H1 (cell line): Measurements from ENCODE around the gene PCNX4. TPM values are rescaled to one million over a fixed set of nuclear protein-coding genes. Genes with fewer than 3 reads are reported as not detected.

Experiments used
- CTCF ChIA-PET: fragments of 300-600 bp; sonication (Branson Sonifier 250); formaldehyde crosslinking; loops from one replicate; lab custom pipeline; 2021; ENCODE audit not compliant: partially characterized antibody; lab: Charles Lee
- POLR2A ChIA-PET: fragments of 300-600 bp; sonication (Branson Sonifier 250); formaldehyde crosslinking; loops from one replicate; lab custom pipeline; 2021; ENCODE audit warnings: inconsistent platforms; ENCODE audit not compliant: partially characterized antibody; lab: Charles Lee
- DNase-seq, 2 experiments: peaks; one replicate each; pipeline versions ENCODE4 v3.0.0 to v3.0.0-alpha.2; 2010 to 2022; ENCODE audit warnings: low spot score in 2 of 2, low read depth in 1 of 2, mixed read lengths in 1 of 2
- FAIRE-seq: peaks from 2 replicates; lab custom pipeline; 2011; peaks lifted over from hg19 to GRCh38; lab: Jason Lieb, UNC
- H2AFZ ChIP-seq: 2 replicates; pipeline ENCODE4 v1.8.1; 2012; ENCODE audit warnings: low read length, inconsistent platforms
- H2AK5ac ChIP-seq: 2 replicates; pipeline ENCODE4 v1.6.1; 2013; ENCODE audit warnings: low read depth, low read length
- H2BK120ac ChIP-seq: replicated peaks from 2 replicates; pipeline ENCODE3; 2013; ENCODE audit warnings: low read depth, low read length, inconsistent platforms
- H2BK12ac ChIP-seq: 2 replicates; pipeline ENCODE4 v1.6.1; 2013; ENCODE audit warnings: low read depth, low read length
- H2BK15ac ChIP-seq: 2 replicates; pipeline ENCODE4 v1.6.1; 2013; ENCODE audit warnings: low read length
- H2BK20ac ChIP-seq: 2 replicates; pipeline ENCODE4 v1.6.1; 2013; ENCODE audit warnings: low read length
- H2BK5ac ChIP-seq: 2 replicates; pipeline ENCODE4 v1.6.1; 2013; ENCODE audit warnings: low read depth, low read length
- H3K14ac ChIP-seq: 2 replicates; pipeline ENCODE4 v1.6.1; 2013; ENCODE audit warnings: inconsistent platforms; ENCODE audit not compliant: insufficient read length
- H3K18ac ChIP-seq: 2 replicates; pipeline ENCODE4 v1.6.1; 2013; ENCODE audit warnings: low read length; ENCODE audit errors: extremely low read depth
- H3K23ac ChIP-seq: 2 replicates; pipeline ENCODE4 v1.6.1; 2013; ENCODE audit warnings: inconsistent platforms; ENCODE audit not compliant: insufficient read length
- H3K23me2 ChIP-seq: 2 replicates; pipeline ENCODE4 v1.6.1; 2013; ENCODE audit warnings: low read depth, low read length
- H3K27ac ChIP-seq: 2 replicates; pipeline ENCODE4 v1.6.1; 2011; ENCODE audit warnings: low read depth, low read length, inconsistent platforms
- H3K27me3 ChIP-seq, 4 experiments: replicated peaks in 1 of 4; 1 replicate in 1 of 4; 2 replicates in 3 of 4; pipeline versions ENCODE4 v1.6.1 to v1.8.1; 2011 to 2013; ENCODE audit warnings: low read length in 3 of 4, mild to moderate bottlenecking in 3 of 4, inconsistent platforms in 2 of 4, mixed read lengths in 2 of 4, moderate library complexity in 1 of 4; ENCODE audit not compliant: control insufficient read depth in 3 of 4, insufficient read depth in 3 of 4; ENCODE audit errors: extremely low read depth in 1 of 4
- H3K36me3 ChIP-seq, 4 experiments: 2 replicates each; pipeline versions ENCODE4 v1.6.1 to v1.8.1; 2011 to 2013; ENCODE audit warnings: mild to moderate bottlenecking in 4 of 4, low read length in 3 of 4, moderate library complexity in 2 of 4, control low read depth in 1 of 4, inconsistent platforms in 1 of 4; ENCODE audit not compliant: insufficient read depth in 4 of 4, control insufficient read depth in 2 of 4
- H3K4ac ChIP-seq: replicated peaks from 2 replicates; pipeline ENCODE3; 2013; ENCODE audit warnings: low read length, low read depth, mixed read lengths, inconsistent platforms; ENCODE audit not compliant: insufficient read length
- H3K4me1 ChIP-seq, 4 experiments: replicated peaks in 1 of 4; 1 replicate in 1 of 4; 2 replicates in 3 of 4; pipeline versions ENCODE4 v1.6.1 to v1.8.1; 2011 to 2013; ENCODE audit warnings: low read length in 3 of 4, inconsistent platforms in 2 of 4, mixed read lengths in 1 of 4; ENCODE audit not compliant: insufficient read depth in 4 of 4, control insufficient read depth in 3 of 4
- H3K4me2 ChIP-seq, 2 experiments: 2 replicates each; pipeline versions ENCODE4 v1.6.1 to v1.8.1; 2011 to 2013; ENCODE audit warnings: low read depth in 2 of 2, low read length in 2 of 2, control low read depth in 1 of 2, inconsistent platforms in 1 of 2, mild to moderate bottlenecking in 1 of 2; ENCODE audit not compliant: insufficient read depth in 1 of 2
- H3K4me3 ChIP-seq, 4 experiments: fragments of 200-600, 300-600 bp in 1 of 4; sonication (generic), shearing (Covaris generic), sonication (Bioruptor Twin) in 1 of 4; 2 replicates each; pipeline versions ENCODE4 v1.5.1 to v1.8.1; 2011 to 2016; ENCODE audit warnings: low read length in 4 of 4, low read depth in 3 of 4, control low read depth in 2 of 4, inconsistent platforms in 2 of 4, mild to moderate bottlenecking in 2 of 4, mixed read lengths in 1 of 4, moderate library complexity in 1 of 4; ENCODE audit not compliant: insufficient read depth in 2 of 4; ENCODE audit errors: extremely low read depth in 1 of 4
- H3K56ac ChIP-seq: replicated peaks from 2 replicates; pipeline ENCODE3; 2013; ENCODE audit warnings: low read depth, mild to moderate bottlenecking, mixed read lengths, low read length, inconsistent platforms; ENCODE audit not compliant: insufficient read length
- H3K79me1 ChIP-seq: 2 replicates; pipeline ENCODE4 v1.6.1; 2013; ENCODE audit warnings: low read depth, low read length, control low read depth
- H3K79me2 ChIP-seq, 2 experiments: 2 replicates each; pipeline versions ENCODE4 v1.6.1 to v1.8.1; 2012 to 2013; ENCODE audit warnings: low read length in 2 of 2, mild to moderate bottlenecking in 2 of 2, inconsistent platforms in 1 of 2; ENCODE audit not compliant: insufficient read depth in 2 of 2, control insufficient read depth in 1 of 2
- H3K9ac ChIP-seq, 4 experiments: replicated peaks in 1 of 4; 1 replicate in 1 of 4; 2 replicates in 3 of 4; pipeline versions ENCODE4 v1.6.1 to v1.8.1; 2011 to 2013; ENCODE audit warnings: low read depth in 3 of 4, low read length in 3 of 4, control low read depth in 2 of 4, mild to moderate bottlenecking in 2 of 4, moderate library complexity in 2 of 4, inconsistent platforms in 1 of 4; ENCODE audit errors: extremely low read depth in 1 of 4
- H3K9me3 ChIP-seq, 2 experiments: 2 replicates each; pipeline versions ENCODE4 v1.6.1 to v1.8.1; 2012 to 2013; ENCODE audit warnings: mild to moderate bottlenecking in 2 of 2, moderate library complexity in 2 of 2, control low read depth in 1 of 2, inconsistent platforms in 1 of 2, low read depth in 1 of 2, low read length in 1 of 2, mixed read lengths in 1 of 2; ENCODE audit not compliant: insufficient read depth in 2 of 2
- H4K20me1 ChIP-seq, 2 experiments: replicated peaks in 1 of 2; 2 replicates each; pipeline versions ENCODE3 to v1.8.1; 2011 to 2013; ENCODE audit warnings: inconsistent platforms in 2 of 2, low read length in 2 of 2, mild to moderate bottlenecking in 1 of 2; ENCODE audit not compliant: insufficient read depth in 2 of 2, control insufficient read depth in 1 of 2
- H4K5ac ChIP-seq: 2 replicates; pipeline ENCODE4 v1.6.1; 2013; ENCODE audit warnings: low read length, low read depth, mixed read lengths, inconsistent platforms; ENCODE audit not compliant: insufficient read length
- H4K8ac ChIP-seq: 2 replicates; pipeline ENCODE4 v1.8.0; 2013; ENCODE audit warnings: mild to moderate bottlenecking, moderate library complexity, low read length, inconsistent platforms; ENCODE audit not compliant: insufficient read depth; ENCODE audit errors: extremely low read depth
- H4K91ac ChIP-seq: replicated peaks from 2 replicates; pipeline ENCODE3; 2013; ENCODE audit warnings: low read length, mixed read lengths, inconsistent platforms; ENCODE audit not compliant: insufficient read length
- ASH2L ChIP-seq: fragments of 200-600, 300-600 bp; sonication (generic); IDR thresholded peaks from one replicate; pipeline ENCODE4 v1.7.1; 2017; ENCODE audit warnings: low read length
- JUND ChIP-seq: IDR thresholded peaks from 2 replicates; pipeline ENCODE4 v1.6.1; 2011; ENCODE audit warnings: mild to moderate bottlenecking, improper control_type of control experiment, low read length
- KDM4A ChIP-seq: IDR thresholded peaks from one replicate; pipeline ENCODE4 v1.7.1; 2012; ENCODE audit warnings: low read depth, mild to moderate bottlenecking, moderate library complexity, low read length, inconsistent platforms; ENCODE audit not compliant: severe bottlenecking
- RNF2 ChIP-seq: fragments of 200-900, 300-1000 bp; sonication (generic); IDR thresholded peaks from 2 replicates; pipeline ENCODE4 v1.7.1; 2016; ENCODE audit warnings: borderline replicate concordance, low read depth, mild to moderate bottlenecking, antibody characterized with exemption, low read length; ENCODE audit not compliant: poor library complexity, severe bottlenecking; ENCODE audit errors: missing control alignments
- TAF7 ChIP-seq: optimal IDR thresholded peaks from 2 replicates; pipeline ENCODE3; 2011; ENCODE audit warnings: low read depth, mild to moderate bottlenecking, inconsistent platforms, low read length, moderate library complexity, borderline replicate concordance
- WGBS, 2 experiments: shearing (Covaris generic) in 1 of 2; methylation state at CpG; one replicate each; pipeline versions ENCODE4 v1.1.6 to v1.1.7; 2013 to 2015; ENCODE audit warnings: low lambda C conversion rate in 2 of 2, mixed read lengths in 2 of 2, inconsistent platforms in 1 of 2, low coverage in 1 of 2, missing lambda C conversion rate in 1 of 2; ENCODE audit not compliant: insufficient replicate concordance in 2 of 2, insufficient coverage in 1 of 2, insufficient read length in 1 of 2; ENCODE audit errors: extremely low coverage in 1 of 2, missing lambda C conversion rate in 1 of 2; 5-methylcytosine and 5-hydroxymethylcytosine counted together
- polyA plus RNA-seq, 7 experiments: library from polyadenylated mRNA; depleted of rRNA in 3 of 7; stranded (reverse) in 5 of 7; unstranded in 2 of 7; fragments of >200 nt in 5 of 7; fragments of 200-250 nt in 2 of 7; gene quantifications; 1 replicate in 5 of 7; 2 replicates in 1 of 7; 4 replicates in 1 of 7; pipeline versions ENCODE4 v1.2.1 to v1.2.3, GENCODE V29; 2011 to 2013; ENCODE audit warnings: missing spikeins in 2 of 7, mixed read lengths in 2 of 7
- total RNA-seq: library from RNA; stranded (reverse); fragmentation: NEBNext Ultra II Directional; extraction: Animal tissue kit (Norgen Biotek cat#: 25700); gene quantifications from 2 replicates; pipeline ENCODE4 v1.2.1, GENCODE V29; 2021
- TF ChIP-seq, protein P1 (sequence below): IDR thresholded peaks from 2 replicates; pipeline ENCODE4 v1.6.1; 2011; ENCODE audit warnings: low read length, improper control_type of control experiment
- TF ChIP-seq, protein P2 (sequence below): IDR thresholded peaks from 2 replicates; pipeline ENCODE4 v1.6.1; 2012; ENCODE audit warnings: inconsistent platforms

The PCNX4 gene
- total and polyA plus RNA-seq, 2 of the 8 experiments (the other 6 are each of a cell fraction or from before 2014, with no cell fraction given): 28.4 to 35.5 TPM

DNA sequence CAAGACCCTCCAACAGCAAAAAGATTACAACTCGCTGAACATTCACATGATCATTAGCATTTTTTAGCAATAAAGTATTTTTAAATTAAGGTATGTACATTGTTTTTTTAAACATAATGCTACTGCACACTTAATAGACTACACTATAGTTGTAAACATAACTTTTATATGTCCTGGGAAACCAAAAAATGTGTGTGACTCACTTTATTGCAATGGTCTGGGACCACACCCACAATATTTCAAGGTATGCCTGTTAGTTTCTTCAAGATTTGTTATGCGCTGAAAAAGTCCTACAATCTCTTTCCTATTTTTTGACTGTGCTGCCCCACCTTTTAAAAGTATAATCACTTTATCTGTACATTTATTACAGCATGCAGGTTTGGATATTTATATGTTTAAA is 30.4 kb upstream of the PCNX4 start:
- no peak overlapping the region for H3K56ac ChIP-seq
- no peak overlapping the region for H2BK15ac ChIP-seq
- no peak overlapping the region for H4K91ac ChIP-seq
- no peak overlapping the region for H2BK12ac ChIP-seq
- no peak overlapping the region for H2AK5ac ChIP-seq
- FAIRE-seq (no peak), DNase-seq (no peak)
- no peak overlapping the region for H4K5ac ChIP-seq
- H3K9ac ChIP-seq: no peak overlapping the region
- WGBS, 2 experiments: 91% methylated on average over 2 of the region's 2 CpGs; no CpG with 5 or more reads in 1 of the 2 experiments
- H2BK20ac ChIP-seq: no peak overlapping the region
- H3K79me1 ChIP-seq: no peaks in the 10 kb centered on the region
- ChIA-PET CTCF (interaction anchor here (1.3 kb wide), 1 partner anchor 96 kb away, joined by 6 read pairs; no protein-coding TSS in a partner anchor), POLR2A (no interaction called here)
- no peak overlapping the region for H3K23ac ChIP-seq
- H3K18ac ChIP-seq: no peak overlapping the region
- no peak overlapping the region for H3K4ac ChIP-seq
- no peaks in the 10 kb centered on the region for H3K9me3 ChIP-seq
- no peaks in the 10 kb centered on the region for H3K4me1 ChIP-seq
- H3K36me3 ChIP-seq: no peaks in the 10 kb centered on the region
- H2BK5ac ChIP-seq: no peak overlapping the region
- H3K4me2 ChIP-seq: no peak overlapping the region
- H4K8ac ChIP-seq: no peak overlapping the region
- no peak overlapping the region for H3K4me3 ChIP-seq
- no peak overlapping the region for H2BK120ac ChIP-seq
- no peaks in the 10 kb centered on the region for H3K27me3 ChIP-seq
- no peak overlapping the region for H2AFZ ChIP-seq
- H3K27ac ChIP-seq: no peak overlapping the region
- no peak overlapping the region for H3K14ac ChIP-seq
- no peaks in the 10 kb centered on the region for H3K23me2 ChIP-seq
- no peaks in the 10 kb centered on the region for H3K79me2 ChIP-seq
- H4K20me1 ChIP-seq: no peaks in the 10 kb centered on the region
- TF ChIP-seq ASH2L (no peak), JUND (no peak), TAF7 (no peak), KDM4A (no peak), RNF2 (no peak)
- TF ChIP-seq, protein P1, sequence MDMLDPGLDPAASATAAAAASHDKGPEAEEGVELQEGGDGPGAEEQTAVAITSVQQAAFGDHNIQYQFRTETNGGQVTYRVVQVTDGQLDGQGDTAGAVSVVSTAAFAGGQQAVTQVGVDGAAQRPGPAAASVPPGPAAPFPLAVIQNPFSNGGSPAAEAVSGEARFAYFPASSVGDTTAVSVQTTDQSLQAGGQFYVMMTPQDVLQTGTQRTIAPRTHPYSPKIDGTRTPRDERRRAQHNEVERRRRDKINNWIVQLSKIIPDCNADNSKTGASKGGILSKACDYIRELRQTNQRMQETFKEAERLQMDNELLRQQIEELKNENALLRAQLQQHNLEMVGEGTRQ: no peak
- TF ChIP-seq, protein P2, sequence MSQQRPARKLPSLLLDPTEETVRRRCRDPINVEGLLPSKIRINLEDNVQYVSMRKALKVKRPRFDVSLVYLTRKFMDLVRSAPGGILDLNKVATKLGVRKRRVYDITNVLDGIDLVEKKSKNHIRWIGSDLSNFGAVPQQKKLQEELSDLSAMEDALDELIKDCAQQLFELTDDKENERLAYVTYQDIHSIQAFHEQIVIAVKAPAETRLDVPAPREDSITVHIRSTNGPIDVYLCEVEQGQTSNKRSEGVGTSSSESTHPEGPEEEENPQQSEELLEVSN: no peak
